Neural progenitor cell (in vitro differentiated cells): ENCODE results near the gene PDRG1. TPM values are rescaled to one million over a fixed set of nuclear protein-coding genes. Genes with fewer than 3 reads are reported as not detected.

Experiments used
- DNase-seq: peaks from one replicate; pipeline ENCODE4 v3.0.0-alpha.2; 2016; ENCODE audit warnings: low spot score
- H2AFZ ChIP-seq: fragments of 200-600 bp; sonication (generic); replicated peaks from 2 replicates; pipeline ENCODE4 v1.6.1; 2016; ENCODE audit warnings: antibody characterized with exemption
- H3F3A ChIP-seq: fragments of 200-600 bp; sonication (generic); 2 replicates; pipeline ENCODE4 v1.6.1; 2016; ENCODE audit warnings: antibody characterized with exemption, low read depth
- H3K27ac ChIP-seq: fragments of 200-600 bp; sonication (generic); 2 replicates; pipeline ENCODE4 v1.5.1; 2016; ENCODE audit warnings: mild to moderate bottlenecking
- H3K27me3 ChIP-seq: fragments of 200-600 bp; sonication (generic); 2 replicates; pipeline ENCODE4 v1.6.1; 2016; ENCODE audit warnings: mild to moderate bottlenecking, moderate library complexity
- H3K36me3 ChIP-seq: fragments of 200-600 bp; sonication (generic); 2 replicates; pipeline ENCODE4 v1.5.1; 2016
- H3K4me1 ChIP-seq: fragments of 200-600 bp; sonication (generic); 2 replicates; pipeline ENCODE4 v1.6.1; 2016; ENCODE audit warnings: mixed run types
- H3K4me2 ChIP-seq: fragments of 200-600 bp; sonication (generic); 2 replicates; pipeline ENCODE4 v1.6.1; 2016
- H3K4me3 ChIP-seq: fragments of 200-600 bp; sonication (generic); 2 replicates; pipeline ENCODE4 v1.5.1; 2016
- H3K79me2 ChIP-seq: fragments of 200-600 bp; sonication (generic); 2 replicates; pipeline ENCODE4 v1.6.1; 2016; ENCODE audit warnings: low read depth
- H3K9ac ChIP-seq: fragments of 200-600 bp; sonication (generic); 2 replicates; pipeline ENCODE4 v1.6.1; 2016
- H3K9me3 ChIP-seq: fragments of 200-600 bp; sonication (generic); 2 replicates; pipeline ENCODE4 v1.5.1; 2016; ENCODE audit warnings: low read depth
- H4K20me1 ChIP-seq: fragments of 200-600 bp; sonication (generic); 2 replicates; pipeline ENCODE4 v1.6.1; 2016; ENCODE audit warnings: low read depth
- H3K27ac Mint-ChIP-seq: 3 replicates; pipeline ENCODE4 v1.8.0; 2021; ENCODE audit warnings: mixed read lengths
- H3K27me3 Mint-ChIP-seq: 2 replicates; pipeline ENCODE4 v1.8.0; 2022; ENCODE audit warnings: low read depth, mild to moderate bottlenecking, inconsistent platforms, moderate library complexity, mixed read lengths; ENCODE audit not compliant: insufficient read depth
- H3K36me3 Mint-ChIP-seq: 3 replicates; pipeline ENCODE4 v1.8.0; 2021; ENCODE audit warnings: mixed read lengths
- H3K4me1 Mint-ChIP-seq: 3 replicates; pipeline ENCODE4 v1.8.0; 2021; ENCODE audit warnings: mixed read lengths
- H3K4me3 Mint-ChIP-seq: 3 replicates; pipeline ENCODE4 v1.8.0; 2021; ENCODE audit warnings: mild to moderate bottlenecking, moderate library complexity, mixed read lengths
- H3K9me3 Mint-ChIP-seq: 3 replicates; pipeline ENCODE4 v1.8.0; 2020; ENCODE audit warnings: mixed read lengths
- EZH2 ChIP-seq: fragments of 200-600 bp; sonication (generic); IDR thresholded peaks from 2 replicates; pipeline ENCODE4 v1.6.1; 2017; ENCODE audit warnings: antibody characterized with exemption, mild to moderate bottlenecking, moderate library complexity
- EZH2phosphoT487 ChIP-seq: fragments of 200-600 bp; sonication (generic); IDR thresholded peaks from 2 replicates; pipeline ENCODE4 v1.6.1; 2017; ENCODE audit warnings: antibody characterized with exemption
- total RNA-seq: library from RNA; depleted of rRNA; stranded (reverse); fragments of >200 nt; gene quantifications from 2 replicates; pipeline ENCODE4 v1.2.3, GENCODE V29; 2015; ENCODE audit warnings: low replicate concordance
- TF ChIP-seq, protein P1 (sequence below): fragments of 200-600 bp; sonication (generic); IDR thresholded peaks from 2 replicates; pipeline ENCODE4 v1.5.1; 2017; ENCODE audit warnings: antibody characterized with exemption, mild to moderate bottlenecking

PDRG1 gene
- total RNA-seq, 1 donor from 2014 or later: 11.1 TPM

DNA sequence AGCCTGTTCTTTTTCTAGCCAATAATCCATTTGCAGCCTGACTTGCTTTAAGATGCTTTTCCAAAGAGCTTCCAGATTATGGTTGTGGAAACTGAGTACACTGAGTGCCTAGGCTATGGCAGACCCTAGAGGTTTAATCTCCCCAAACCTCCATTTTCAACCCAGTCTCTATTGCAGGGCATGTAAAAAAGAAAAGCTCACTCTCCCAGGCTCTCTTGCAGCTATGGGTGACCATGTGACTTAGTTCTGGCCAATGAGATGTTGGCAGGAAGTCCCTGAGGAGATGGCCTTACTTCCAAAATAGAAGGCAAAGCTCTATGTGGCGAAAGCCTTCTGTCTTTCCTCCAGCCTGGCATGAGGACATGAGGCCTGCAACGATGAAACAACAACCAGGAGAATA lies 3.8 kb downstream of the PDRG1 start:
- H3K27me3 ChIP-seq: no peaks in the 10 kb centered on the region
- Mint-ChIP-seq H3K4me3 (no peak overlapping the region), H3K9me3 (no peaks in the 10 kb centered on the region), H3K27ac (no peak overlapping the region), H3K4me1 (peaks cover 11% of the 10 kb centered on the region), H3K36me3 (peaks cover 36% of the 10 kb centered on the region), H3K27me3 (peaks cover 6% of the 10 kb centered on the region)
- H3K36me3 ChIP-seq: peaks cover 13% of the 10 kb centered on the region
- peaks cover 7% of the 10 kb centered on the region for H3F3A ChIP-seq
- H3K9me3 ChIP-seq: no peaks in the 10 kb centered on the region
- peaks cover 7% of the 10 kb centered on the region for H3K4me1 ChIP-seq
- no peak overlapping the region for H3K27ac ChIP-seq
- H3K9ac ChIP-seq: no peak overlapping the region
- peaks cover 20% of the 10 kb centered on the region for H4K20me1 ChIP-seq
- no peak overlapping the region for H2AFZ ChIP-seq
- TF ChIP-seq EZH2 (no peak), EZH2phosphoT487 (no peak)
- TF ChIP-seq, protein P1, sequence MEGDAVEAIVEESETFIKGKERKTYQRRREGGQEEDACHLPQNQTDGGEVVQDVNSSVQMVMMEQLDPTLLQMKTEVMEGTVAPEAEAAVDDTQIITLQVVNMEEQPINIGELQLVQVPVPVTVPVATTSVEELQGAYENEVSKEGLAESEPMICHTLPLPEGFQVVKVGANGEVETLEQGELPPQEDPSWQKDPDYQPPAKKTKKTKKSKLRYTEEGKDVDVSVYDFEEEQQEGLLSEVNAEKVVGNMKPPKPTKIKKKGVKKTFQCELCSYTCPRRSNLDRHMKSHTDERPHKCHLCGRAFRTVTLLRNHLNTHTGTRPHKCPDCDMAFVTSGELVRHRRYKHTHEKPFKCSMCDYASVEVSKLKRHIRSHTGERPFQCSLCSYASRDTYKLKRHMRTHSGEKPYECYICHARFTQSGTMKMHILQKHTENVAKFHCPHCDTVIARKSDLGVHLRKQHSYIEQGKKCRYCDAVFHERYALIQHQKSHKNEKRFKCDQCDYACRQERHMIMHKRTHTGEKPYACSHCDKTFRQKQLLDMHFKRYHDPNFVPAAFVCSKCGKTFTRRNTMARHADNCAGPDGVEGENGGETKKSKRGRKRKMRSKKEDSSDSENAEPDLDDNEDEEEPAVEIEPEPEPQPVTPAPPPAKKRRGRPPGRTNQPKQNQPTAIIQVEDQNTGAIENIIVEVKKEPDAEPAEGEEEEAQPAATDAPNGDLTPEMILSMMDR: no peak
- H3K79me2 ChIP-seq: peaks cover 40% of the 10 kb centered on the region
- H3K4me2 ChIP-seq: no peak overlapping the region
- no peak overlapping the region for H3K4me3 ChIP-seq
- no peak for DNase-seq

DNA sequence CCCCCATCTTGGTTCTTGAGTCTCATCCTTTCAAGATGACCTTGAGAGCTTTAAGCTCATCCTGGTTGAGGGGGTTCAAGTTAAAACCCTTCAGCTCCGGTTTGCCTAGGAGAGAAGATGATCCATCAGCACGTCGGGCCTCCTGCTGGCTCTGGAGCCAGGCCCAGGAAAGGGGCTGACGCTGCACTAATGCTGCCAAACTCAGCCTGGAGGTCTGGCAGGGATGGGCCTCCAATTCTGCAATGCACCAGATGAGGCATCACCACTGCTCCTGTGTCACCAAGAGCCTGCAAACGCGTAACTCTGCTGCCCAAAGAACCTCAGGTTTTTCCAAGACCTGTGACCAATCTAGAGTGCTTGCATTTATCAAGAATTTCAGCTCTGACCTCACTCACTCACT lies 6.1 kb downstream of the PDRG1 start:
- no peak overlapping the region for H3K4me3 ChIP-seq
- no peak for DNase-seq
- no peak for TF ChIP-seq EZH2
- TF ChIP-seq, protein P1: no peak
- Mint-ChIP-seq H3K36me3 (peaks cover 36% of the 10 kb centered on the region), H3K27ac (no peak overlapping the region), H3K27me3 (peaks cover 3% of the 10 kb centered on the region), H3K4me1 (peaks cover 4% of the 10 kb centered on the region), H3K4me3 (no peak overlapping the region), H3K9me3 (no peaks in the 10 kb centered on the region)
- no peaks in the 10 kb centered on the region for H3K27me3 ChIP-seq
- H2AFZ ChIP-seq: no peak overlapping the region
- no peak overlapping the region for H3K27ac ChIP-seq
- H3K4me1 ChIP-seq: peaks cover 4% of the 10 kb centered on the region
- H4K20me1 ChIP-seq: peaks cover 12% of the 10 kb centered on the region
- H3F3A ChIP-seq: peaks cover 7% of the 10 kb centered on the region
- no peak overlapping the region for H3K4me2 ChIP-seq
- H3K36me3 ChIP-seq: peaks cover 13% of the 10 kb centered on the region
- H3K9me3 ChIP-seq: no peaks in the 10 kb centered on the region
- H3K79me2 ChIP-seq: peaks cover 30% of the 10 kb centered on the region
- H3K9ac ChIP-seq: no peak overlapping the region

DNA sequence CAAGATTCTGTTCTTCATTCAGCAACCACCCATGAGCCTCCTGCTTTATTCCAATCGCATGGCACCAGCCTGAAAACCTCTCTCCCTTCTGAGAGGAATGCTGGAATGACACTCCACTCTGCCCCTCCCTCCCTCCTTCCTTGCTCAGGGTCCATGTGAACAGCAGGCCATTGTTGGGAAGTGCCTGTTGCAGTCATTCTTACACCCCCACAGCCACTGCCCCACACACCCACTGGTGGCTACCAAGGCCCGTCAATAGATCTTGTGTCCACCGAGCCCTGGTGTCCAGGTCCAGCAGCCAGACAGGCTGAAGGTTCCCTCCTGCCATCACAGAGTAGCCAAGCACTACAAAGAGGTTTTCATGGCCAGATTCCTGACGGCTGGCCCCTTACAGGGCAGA lies 6.5 kb downstream of the PDRG1 start:
- no peaks in the 10 kb centered on the region for H3K9me3 Mint-ChIP-seq
- H3K9ac ChIP-seq: no peak overlapping the region
- no peak overlapping the region for H2AFZ ChIP-seq
- peaks cover 13% of the 10 kb centered on the region for H3K36me3 ChIP-seq
- no peak overlapping the region for H3K4me3 Mint-ChIP-seq
- DNase-seq: no peak
- no peaks in the 10 kb centered on the region for H3K27me3 ChIP-seq
- H4K20me1 ChIP-seq: peaks cover 8% of the 10 kb centered on the region
- peaks cover 25% of the 10 kb centered on the region for H3K79me2 ChIP-seq
- H3K4me2 ChIP-seq: no peak overlapping the region
- H3K4me1 ChIP-seq: no peaks in the 10 kb centered on the region
- TF ChIP-seq, protein P1: no peak
- no peak for TF ChIP-seq EZH2
- no peak overlapping the region for H3K4me3 ChIP-seq
- H3K27ac ChIP-seq: no peak overlapping the region
- peaks cover 36% of the 10 kb centered on the region for H3K36me3 Mint-ChIP-seq
- peaks cover 7% of the 10 kb centered on the region for H3F3A ChIP-seq
- no peaks in the 10 kb centered on the region for H3K4me1 Mint-ChIP-seq
- no peak overlapping the region for H3K27ac Mint-ChIP-seq
- no peaks in the 10 kb centered on the region for H3K9me3 ChIP-seq
- H3K27me3 Mint-ChIP-seq: peaks cover 3% of the 10 kb centered on the region
